22Rv1 (cell line): Measurements from ENCODE around the gene MRGPRD.

Experiments used
- H3K27ac ChIP-seq: fragments of 450-650 bp; 2 replicates; pipeline ENCODE4 v1.5.1; 2017
- CTCF ChIP-seq: fragments of 450-650 bp; IDR thresholded peaks from 2 replicates; pipeline ENCODE4 v1.5.1; 2017; ENCODE audit warnings: mild to moderate bottlenecking
- ZFX ChIP-seq: fragments of 450-650 bp; IDR thresholded peaks from 2 replicates; pipeline ENCODE4 v1.6.1; 2017; ENCODE audit warnings: antibody characterized with exemption, borderline replicate concordance

The MRGPRD gene

GRCh38 chr11:68940651-68941323 is 40.0 kb downstream of the MRGPRD start:
- H3K27ac ChIP-seq, result no peak overlapping the region
- no peak for TF ChIP-seq ZFX
- TF ChIP-seq CTCF, result no peak

- no peak overlapping the region for H3K27ac ChIP-seq
- no peak for TF ChIP-seq ZFX
- TF ChIP-seq CTCF, result no peak
These were observed 40.9 kb downstream of the MRGPRD start for GRCh38 chr11:68939583-68940555.

GRCh38 chr11:68938816-68939582 is 41.8 kb downstream of the MRGPRD start:
- TF ChIP-seq CTCF, result no peak
- TF ChIP-seq ZFX, result no peak
- no peak overlapping the region for H3K27ac ChIP-seq

- no peak overlapping the region for H3K27ac ChIP-seq
- no peak for TF ChIP-seq ZFX
- no peak for TF ChIP-seq CTCF
These were observed 42.7 kb downstream of the MRGPRD start for GRCh38 chr11:68938088-68938487.

GRCh38 chr11:68936676-68937620 is 43.8 kb downstream of the MRGPRD start:
- H3K27ac ChIP-seq, result no peak overlapping the region
- TF ChIP-seq CTCF (no peak), ZFX (no peak)

- TF ChIP-seq ZFX, result no peak
- TF ChIP-seq CTCF, result no peak
- H3K27ac ChIP-seq, result no peak overlapping the region
These were observed 44.5 kb downstream of the MRGPRD start for GRCh38 chr11:68936358-68936636.
